Natural killer cell (primary cell): Measurements from ENCODE around the gene CAPN5. TPM values are rescaled to one million over a fixed set of nuclear protein-coding genes. Genes with fewer than 3 reads are reported as not detected.

ENCODE experiments used
- ATAC-seq, 3 donors: fragments of 150-1000 bp in 2 of 3; fragments of 200-7000 bp in 1 of 3; cut with Tn5 transposase; 1 replicate in 1 of 3; 2 replicates in 2 of 3; pipeline ENCODE4 v1.10.0; 2021; ENCODE audit warnings: mild to moderate bottlenecking in 2 of 3, moderate library complexity in 2 of 3
- DNase-seq, 2 donors: peaks; one replicate each; pipeline versions ENCODE4 v3.0.0 to v3.0.0-alpha.2; 2013 to 2021; ENCODE audit warnings: mixed read lengths in 1 of 2
- H3K27ac ChIP-seq: one replicate; pipeline ENCODE4 v1.5.1; 2013; ENCODE audit warnings: mild to moderate bottlenecking, low read length
- H3K27me3 ChIP-seq: one replicate; pipeline ENCODE4 v1.6.1; 2013; ENCODE audit warnings: low read length; ENCODE audit not compliant: control insufficient read depth, insufficient read depth
- H3K36me3 ChIP-seq: one replicate; pipeline ENCODE4 v1.6.1; 2013; ENCODE audit warnings: low read length; ENCODE audit not compliant: control insufficient read depth, insufficient read depth
- H3K4me1 ChIP-seq: one replicate; pipeline ENCODE4 v1.6.1; 2013; ENCODE audit warnings: low read length; ENCODE audit not compliant: control insufficient read depth, insufficient read depth
- H3K4me3 ChIP-seq: one replicate; pipeline ENCODE4 v1.5.1; 2013; ENCODE audit warnings: low read length
- H3K9me3 ChIP-seq: one replicate; pipeline ENCODE4 v1.6.1; 2013; ENCODE audit warnings: low read length; ENCODE audit not compliant: control insufficient read depth, insufficient read depth
- H3K27ac Mint-ChIP-seq, 2 donors: one replicate each; pipeline ENCODE4 v1.8.0; 2022; ENCODE audit warnings: mild to moderate bottlenecking in 2 of 2, mixed read lengths in 2 of 2, moderate library complexity in 1 of 2
- H3K27me3 Mint-ChIP-seq, 2 donors: one replicate each; pipeline ENCODE4 v1.8.0; 2022; ENCODE audit warnings: low read depth in 2 of 2, mixed read lengths in 2 of 2
- H3K36me3 Mint-ChIP-seq: one replicate; pipeline ENCODE4 v1.8.0; 2022; ENCODE audit warnings: mixed read lengths
- H3K4me1 Mint-ChIP-seq, 2 donors: one replicate each; pipeline ENCODE4 v1.8.0; 2022; ENCODE audit warnings: mixed read lengths in 2 of 2
- H3K4me3 Mint-ChIP-seq: one replicate; pipeline ENCODE4 v1.8.0; 2022; ENCODE audit warnings: mild to moderate bottlenecking, moderate library complexity, mixed read lengths
- H3K9me3 Mint-ChIP-seq, 2 donors: one replicate each; pipeline ENCODE4 v1.8.0; 2022; ENCODE audit warnings: mixed read lengths in 2 of 2
- CTCF ChIP-seq: fragments of 200-600 bp; IDR thresholded peaks from one replicate; pipeline ENCODE4 v1.8.0; 2022; ENCODE audit warnings: antibody characterized with exemption
- WGBS: methylation state at CpG from one replicate; pipeline ENCODE4 v1.1.7; 2013; ENCODE audit warnings: missing lambda C conversion rate; ENCODE audit not compliant: insufficient coverage; 5-methylcytosine and 5-hydroxymethylcytosine counted together
- intact Hi-C: fragments of 100-400 bp; cut with micrococcal nuclease; formaldehyde crosslinking; loops from one replicate; pipeline ENCODE4 v1.14.2; 2022
- total RNA-seq, 4 donors: library from RNA; stranded (reverse); fragments of 120-200 nt in 1 of 4; gene quantifications; one replicate each; pipeline versions ENCODE4 v1.2.3 to v1.2.4, GENCODE V29; 2013 to 2022

The CAPN5 gene
- total RNA-seq, 3 donors from 2014 or later (not counting 1 experiment from before 2014, with no cell fraction given), result 32.3 to 34.5 (median 34.3) TPM

GRCh38 chr11:77053217-77054015 is 13.4 kb upstream of the CAPN5 start:
- Mint-ChIP-seq H3K9me3 (peaks cover 2 to 3% of the 10 kb centered on the region in 2 donors), H3K4me3 (no peak overlapping the region), H3K36me3 (no peaks in the 10 kb centered on the region), H3K27ac (no peak overlapping the region), H3K27me3 (no peaks in the 10 kb centered on the region), H3K4me1 (peaks cover 4 to 6% of the 10 kb centered on the region in 2 donors)
- H3K36me3 ChIP-seq, result no peaks in the 10 kb centered on the region
- TF ChIP-seq CTCF, result no peak
- H3K4me1 ChIP-seq, result no peaks in the 10 kb centered on the region
- ATAC-seq, result no peak
- no peaks in the 10 kb centered on the region for H3K27me3 ChIP-seq
- no peak for DNase-seq
- H3K4me3 ChIP-seq, result no peak overlapping the region
- 89% methylated on average over 14 of the region's 14 CpGs for WGBS
- intact Hi-C loops, result no loop called here
- H3K9me3 ChIP-seq, result peaks cover 14% of the 10 kb centered on the region
- H3K27ac ChIP-seq, result no peak overlapping the region

GRCh38 chr11:77054084-77054483 is 12.7 kb upstream of the CAPN5 start:
- Histone ChIP-seq H3K9me3 (peaks cover 14% of the 10 kb centered on the region), H3K27ac (no peak overlapping the region), H3K36me3 (no peaks in the 10 kb centered on the region), H3K4me1 (no peaks in the 10 kb centered on the region), H3K27me3 (no peaks in the 10 kb centered on the region), H3K4me3 (no peak overlapping the region)
- DNase-seq (no peak), ATAC-seq (no peak)
- Mint-ChIP-seq H3K27ac (no peak overlapping the region), H3K9me3 (peaks cover 2 to 3% of the 10 kb centered on the region in 2 donors), H3K27me3 (no peaks in the 10 kb centered on the region), H3K36me3 (no peaks in the 10 kb centered on the region), H3K4me1 (peaks cover under 1 to 2% of the 10 kb centered on the region in 2 donors), H3K4me3 (no peak overlapping the region)
- 91% methylated on average over 1 of the region's 1 CpG for WGBS
- no peak for TF ChIP-seq CTCF
- intact Hi-C loops, result no loop called here

GRCh38 chr11:77055101-77055561 is 11.6 kb upstream of the CAPN5 start:
- H3K4me3 Mint-ChIP-seq, result no peak overlapping the region
- H3K9me3 Mint-ChIP-seq, result peaks cover 2 to 3% of the 10 kb centered on the region in 2 donors
- no peak overlapping the region for H3K27ac Mint-ChIP-seq
- 100% methylated on average over 2 of the region's 2 CpGs for WGBS
- Histone ChIP-seq H3K36me3 (no peaks in the 10 kb centered on the region), H3K4me3 (no peak overlapping the region), H3K27ac (no peak overlapping the region), H3K4me1 (no peaks in the 10 kb centered on the region), H3K27me3 (no peaks in the 10 kb centered on the region), H3K9me3 (peaks cover 14% of the 10 kb centered on the region)
- DNase-seq, result no peak
- H3K36me3 Mint-ChIP-seq, result no peaks in the 10 kb centered on the region
- no peak for ATAC-seq
- intact Hi-C loops, result no loop called here
- no peaks in the 10 kb centered on the region for H3K4me1 Mint-ChIP-seq
- H3K27me3 Mint-ChIP-seq, result peaks cover 0 to under 1% of the 10 kb centered on the region in 2 donors
- no peak for TF ChIP-seq CTCF
